Mesothelial cell of epicardium (in vitro differentiated cells): ENCODE results near the gene GATA5. TPM values are rescaled to one million over a fixed set of nuclear protein-coding genes. Genes with fewer than 3 reads are reported as not detected.

ENCODE experiments used
- DNase-seq, 2 experiments: peaks; one replicate each; pipeline ENCODE4 v3.0.0; 2021; ENCODE audit warnings: low spot score in 2 of 2; ENCODE audit not compliant: unreplicated experiment in 2 of 2
- H3K27ac Mint-ChIP-seq: 2 replicates; pipeline ENCODE4 v1.8.0; 2021; ENCODE audit warnings: mixed read lengths
- H3K27me3 Mint-ChIP-seq: 2 replicates; pipeline ENCODE4 v1.8.0; 2021; ENCODE audit warnings: low read depth, mixed read lengths
- H3K36me3 Mint-ChIP-seq: 2 replicates; pipeline ENCODE4 v1.8.0; 2021; ENCODE audit warnings: mixed read lengths
- H3K4me1 Mint-ChIP-seq: 2 replicates; pipeline ENCODE4 v1.8.0; 2021; ENCODE audit warnings: mixed read lengths
- H3K4me3 Mint-ChIP-seq: 2 replicates; pipeline ENCODE4 v1.8.0; 2021; ENCODE audit warnings: mild to moderate bottlenecking, moderate library complexity, mixed read lengths
- H3K9me3 Mint-ChIP-seq: 2 replicates; pipeline ENCODE4 v1.8.0; 2021; ENCODE audit warnings: mixed read lengths
- CTCF ChIP-seq: fragments of 200-600 bp; sonication (generic); IDR thresholded peaks from one replicate; pipeline ENCODE4 v1.5.0; 2021; ENCODE audit warnings: antibody characterized with exemption; ENCODE audit not compliant: unreplicated experiment
- total RNA-seq: library from RNA; stranded (reverse); gene quantifications from 3 replicates; pipeline ENCODE4 v1.2.1, GENCODE V29; 2021

Gene GATA5
- total RNA-seq, 1 donor from 2014 or later: 27.5 TPM

DNA sequence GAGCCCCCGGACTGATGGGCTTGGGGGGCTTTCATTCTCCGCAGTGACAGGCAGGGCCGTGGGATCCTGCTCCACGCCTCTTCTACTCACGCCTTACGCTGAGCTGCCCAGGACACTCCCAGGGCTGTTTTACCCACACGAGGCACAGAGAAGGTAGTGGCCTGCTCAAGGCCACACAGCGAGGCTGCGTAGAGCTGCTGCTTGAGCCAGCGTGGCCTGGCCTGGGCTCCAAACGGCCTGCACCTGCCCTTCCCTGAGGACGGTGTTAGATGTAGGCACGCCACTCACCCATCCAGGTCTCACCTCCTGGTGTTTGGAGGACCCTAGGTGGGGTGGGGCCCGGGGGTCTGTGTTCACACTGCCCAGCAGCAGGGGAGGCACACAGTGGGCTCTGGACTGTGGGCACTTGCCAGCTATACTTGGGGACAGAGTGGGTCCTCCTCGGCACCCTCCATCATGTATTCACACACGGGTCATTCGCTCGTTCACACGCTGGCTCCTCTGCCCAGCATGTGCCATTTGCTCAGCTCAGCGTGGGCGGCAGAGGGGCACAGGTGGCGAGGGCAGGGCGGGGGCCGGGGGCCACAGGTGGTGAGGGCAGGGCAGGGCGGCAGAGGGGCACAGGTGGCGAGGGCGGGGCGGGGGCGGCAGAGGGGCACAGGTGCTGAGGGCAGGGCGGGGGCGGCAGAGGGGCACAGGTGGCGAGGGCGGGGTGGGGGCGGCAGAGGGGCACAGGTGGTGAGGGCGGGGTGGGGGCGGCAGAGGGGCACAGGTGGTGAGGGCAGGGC is 30.0 kb downstream of the GATA5 start:
- no peak for TF ChIP-seq CTCF
- no peaks in the 10 kb centered on the region for H3K9me3 Mint-ChIP-seq
- H3K4me1 Mint-ChIP-seq: peaks cover 11% of the 10 kb centered on the region
- no peak for DNase-seq
- no peak overlapping the region for H3K27ac Mint-ChIP-seq
- no peak overlapping the region for H3K4me3 Mint-ChIP-seq
- H3K27me3 Mint-ChIP-seq: peaks cover 2% of the 10 kb centered on the region
- no peaks in the 10 kb centered on the region for H3K36me3 Mint-ChIP-seq

DNA sequence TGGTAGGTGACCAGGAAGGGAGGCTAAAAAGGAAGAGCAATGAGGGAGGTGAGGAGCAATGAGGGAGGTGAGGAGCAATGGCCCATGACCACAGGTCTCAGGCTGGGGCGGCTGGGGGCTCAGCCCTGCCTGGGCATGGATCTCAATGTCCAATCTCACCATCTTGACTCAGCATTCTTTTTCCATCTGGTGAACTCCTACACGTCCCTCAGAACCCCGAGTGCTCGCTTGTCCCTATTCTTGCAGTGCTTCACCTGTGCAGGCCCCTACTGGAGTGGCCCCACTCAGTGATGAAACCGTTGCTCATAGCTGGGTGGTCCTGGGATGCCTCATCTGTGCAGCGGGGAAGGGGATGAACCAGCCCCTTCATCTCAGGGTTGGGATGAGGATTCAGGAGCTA is 31.5 kb downstream of the GATA5 start:
- Mint-ChIP-seq H3K9me3 (no peaks in the 10 kb centered on the region), H3K27ac (no peak overlapping the region), H3K4me1 (peaks cover 18% of the 10 kb centered on the region), H3K36me3 (no peaks in the 10 kb centered on the region), H3K27me3 (no peaks in the 10 kb centered on the region), H3K4me3 (no peak overlapping the region)
- no peak for DNase-seq
- TF ChIP-seq CTCF: no peak

DNA sequence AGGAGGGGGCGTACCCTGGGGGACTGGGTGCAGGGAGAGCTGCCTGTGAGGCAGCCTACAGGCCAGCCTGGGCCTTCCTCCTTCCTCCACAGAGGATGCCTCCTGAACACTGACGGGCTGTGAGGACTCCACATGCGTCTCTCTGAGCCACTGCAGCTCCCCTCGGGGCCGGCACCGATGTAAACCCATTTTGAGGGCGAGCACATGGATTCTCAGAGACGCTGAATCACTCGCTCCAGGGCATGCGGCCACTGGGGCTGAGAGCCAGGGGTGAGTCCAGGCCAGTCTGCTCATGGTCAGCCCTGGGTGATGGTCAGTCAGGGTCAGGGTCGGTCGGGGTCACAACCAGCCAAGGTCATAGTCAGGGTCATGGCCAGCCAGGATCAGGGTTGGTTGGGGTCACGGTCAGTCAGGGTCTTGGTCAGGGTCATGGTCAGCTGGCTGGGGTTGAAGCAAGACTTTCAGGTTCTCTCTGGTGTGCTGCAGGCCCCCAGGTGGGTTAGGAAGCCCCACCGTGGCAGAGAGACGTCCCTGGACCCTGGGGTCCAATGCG is 33.7 kb downstream of the GATA5 start:
- Mint-ChIP-seq H3K36me3 (no peaks in the 10 kb centered on the region), H3K9me3 (no peaks in the 10 kb centered on the region), H3K4me1 (peaks cover 21% of the 10 kb centered on the region), H3K27ac (no peak overlapping the region), H3K27me3 (no peaks in the 10 kb centered on the region), H3K4me3 (no peak overlapping the region)
- no peak for DNase-seq
- no peak for TF ChIP-seq CTCF

DNA sequence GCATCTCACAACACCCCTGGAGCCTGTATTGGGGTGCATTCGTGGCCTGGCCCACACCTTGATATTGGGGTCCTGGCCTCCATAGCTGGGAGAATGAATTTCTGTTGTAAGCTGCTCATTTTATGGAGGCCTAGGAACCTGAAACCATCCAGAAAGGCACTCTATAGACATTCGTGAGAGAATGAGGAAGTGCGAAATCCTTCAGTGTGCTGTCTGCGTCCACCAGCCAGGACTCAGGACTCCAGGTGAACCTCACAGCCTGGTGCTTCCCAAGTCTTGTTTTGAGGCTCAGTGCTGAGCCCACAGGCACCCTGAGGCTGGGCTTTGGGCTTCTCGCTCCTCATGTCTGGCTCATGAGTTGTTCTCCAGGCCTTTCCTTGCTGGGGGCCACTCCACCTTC is 36.6 kb downstream of the GATA5 start:
- no peak for TF ChIP-seq CTCF
- H3K27me3 Mint-ChIP-seq: no peaks in the 10 kb centered on the region
- H3K36me3 Mint-ChIP-seq: no peaks in the 10 kb centered on the region
- no peak overlapping the region for H3K4me3 Mint-ChIP-seq
- no peak for DNase-seq
- H3K27ac Mint-ChIP-seq: no peak overlapping the region
- H3K4me1 Mint-ChIP-seq: peaks cover 18% of the 10 kb centered on the region
- no peaks in the 10 kb centered on the region for H3K9me3 Mint-ChIP-seq

GRCh38 chr20:62437927-62438326 is 37.9 kb downstream of the GATA5 start:
- Mint-ChIP-seq H3K36me3 (no peaks in the 10 kb centered on the region), H3K27ac (peak overlapping the region; percentile 40), H3K9me3 (no peaks in the 10 kb centered on the region), H3K27me3 (no peaks in the 10 kb centered on the region), H3K4me1 (peaks cover 27% of the 10 kb centered on the region), H3K4me3 (no peak overlapping the region)
- no peak for DNase-seq
- TF ChIP-seq CTCF: no peak
